H9 (cell line): ENCODE measurements around the gene DHCR24. TPM values are rescaled to one million over a fixed set of nuclear protein-coding genes. Genes with fewer than 3 reads are reported as not detected.

ENCODE experiments used
- DNase-seq: peaks from one replicate; pipeline ENCODE4 v3.0.0-alpha.2; 2017
- H2AFZ ChIP-seq: one replicate; pipeline ENCODE4 v1.6.1; 2013; ENCODE audit warnings: mild to moderate bottlenecking, low read length, control low read depth, moderate library complexity
- H2AK5ac ChIP-seq: 2 replicates; pipeline ENCODE4 v1.6.1; 2013; ENCODE audit warnings: low read length, control low read depth, mixed read lengths; ENCODE audit not compliant: insufficient read length
- H2BK120ac ChIP-seq: one replicate; pipeline ENCODE4 v1.6.1; 2013; ENCODE audit warnings: low read depth, mild to moderate bottlenecking, low read length, control low read depth, inconsistent platforms; ENCODE audit not compliant: poor library complexity, severe bottlenecking
- H2BK12ac ChIP-seq: 2 replicates; pipeline ENCODE4 v1.6.1; 2013; ENCODE audit warnings: low read length, control low read depth, mixed read lengths, low read depth; ENCODE audit not compliant: insufficient read length
- H2BK15ac ChIP-seq: 2 replicates; pipeline ENCODE4 v1.6.1; 2013; ENCODE audit warnings: low read depth, low read length, control low read depth
- H2BK20ac ChIP-seq: one replicate; pipeline ENCODE4 v1.6.1; 2013; ENCODE audit warnings: low read depth, mild to moderate bottlenecking, low read length, control low read depth, inconsistent platforms; ENCODE audit not compliant: poor library complexity, severe bottlenecking
- H2BK5ac ChIP-seq: 2 replicates; pipeline ENCODE4 v1.6.1; 2013; ENCODE audit warnings: low read length, control low read depth, mixed read lengths; ENCODE audit not compliant: insufficient read length
- H3K14ac ChIP-seq: 2 replicates; pipeline ENCODE4 v1.6.1; 2013; ENCODE audit warnings: low read length, control low read depth; ENCODE audit not compliant: insufficient read depth
- H3K18ac ChIP-seq: 2 replicates; pipeline ENCODE4 v1.6.1; 2013; ENCODE audit warnings: low read depth, mild to moderate bottlenecking, mixed read lengths, low read length, control low read depth; ENCODE audit not compliant: insufficient read length
- H3K23ac ChIP-seq: 2 replicates; pipeline ENCODE4 v1.6.1; 2013; ENCODE audit warnings: low read length, control low read depth, mixed read lengths, low read depth; ENCODE audit not compliant: insufficient read length
- H3K23me2 ChIP-seq: 2 replicates; pipeline ENCODE4 v1.6.1; 2013; ENCODE audit warnings: low read depth, mild to moderate bottlenecking, mixed read lengths, low read length, control low read depth; ENCODE audit not compliant: insufficient read length, poor library complexity, severe bottlenecking
- H3K27ac ChIP-seq: 2 replicates; pipeline ENCODE4 v1.5.1; 2013; ENCODE audit warnings: low read length, control low read depth, mixed read lengths, low read depth; ENCODE audit not compliant: insufficient read length
- H3K27me3 ChIP-seq: 2 replicates; pipeline ENCODE4 v1.6.1; 2013; ENCODE audit warnings: low read length, control low read depth, inconsistent platforms; ENCODE audit not compliant: insufficient read depth
- H3K4ac ChIP-seq: 2 replicates; pipeline ENCODE4 v1.6.1; 2013; ENCODE audit warnings: low read depth, mild to moderate bottlenecking, control low read depth, inconsistent platforms, low read length, moderate library complexity
- H3K4me1 ChIP-seq: 2 replicates; pipeline ENCODE4 v1.6.1; 2013; ENCODE audit warnings: low read length, control low read depth, inconsistent platforms; ENCODE audit not compliant: insufficient read depth
- H3K4me2 ChIP-seq: 2 replicates; pipeline ENCODE4 v1.6.1; 2013; ENCODE audit warnings: low read length, control low read depth, mixed read lengths; ENCODE audit not compliant: insufficient read length, insufficient read depth
- H3K56ac ChIP-seq: 2 replicates; pipeline ENCODE4 v1.6.1; 2013; ENCODE audit warnings: low read depth, mild to moderate bottlenecking, mixed read lengths, low read length, control low read depth; ENCODE audit not compliant: insufficient read length
- H3K79me1 ChIP-seq: 2 replicates; pipeline ENCODE4 v1.6.1; 2013; ENCODE audit warnings: low read depth, mild to moderate bottlenecking, moderate library complexity, low read length, control low read depth, inconsistent platforms; ENCODE audit not compliant: insufficient read depth, poor library complexity, severe bottlenecking
- H3K79me2 ChIP-seq: 2 replicates; pipeline ENCODE4 v1.6.1; 2013; ENCODE audit warnings: low read length, control low read depth, inconsistent platforms; ENCODE audit not compliant: insufficient read depth
- H3K9ac ChIP-seq: 2 replicates; pipeline ENCODE4 v1.6.1; 2013; ENCODE audit warnings: low read length, control low read depth, mixed read lengths; ENCODE audit not compliant: insufficient read length; ENCODE audit errors: extremely low read depth
- H3K9me3 ChIP-seq: one replicate; pipeline ENCODE4 v1.6.1; 2013; ENCODE audit warnings: low read depth, low read length, inconsistent platforms; ENCODE audit not compliant: control insufficient read depth
- H3T11ph ChIP-seq: one replicate; pipeline ENCODE4 v1.6.1; 2013; ENCODE audit warnings: mild to moderate bottlenecking, low read length, control low read depth, inconsistent platforms
- H4K20me1 ChIP-seq: one replicate; pipeline ENCODE4 v1.6.1; 2013; ENCODE audit not compliant: control insufficient read depth, insufficient read length, insufficient read depth
- H4K5ac ChIP-seq: 2 replicates; pipeline ENCODE4 v1.6.1; 2013; ENCODE audit warnings: low read depth, mild to moderate bottlenecking, mixed read lengths, low read length, control low read depth; ENCODE audit not compliant: insufficient read length
- H4K8ac ChIP-seq: replicated peaks from 2 replicates; pipeline ENCODE4 v1.6.1; 2013; ENCODE audit warnings: low read length, control low read depth, mixed read lengths, low read depth; ENCODE audit not compliant: insufficient read length
- H4K91ac ChIP-seq: 2 replicates; pipeline ENCODE4 v1.6.1; 2013; ENCODE audit warnings: low read depth, mild to moderate bottlenecking, moderate library complexity, mixed read lengths, low read length, control low read depth; ENCODE audit not compliant: insufficient read length
- H3K27ac Mint-ChIP-seq, 3 experiments: 2 replicates in 2 of 3; 3 replicates in 1 of 3; pipeline ENCODE4 v1.8.0; 2020 to 2021; ENCODE audit warnings: mixed read lengths in 3 of 3, mild to moderate bottlenecking in 1 of 3, moderate library complexity in 1 of 3
- H3K27me3 Mint-ChIP-seq: 2 replicates; pipeline ENCODE4 v1.8.0; 2021; ENCODE audit warnings: low read depth, mild to moderate bottlenecking, moderate library complexity, mixed read lengths
- H3K36me3 Mint-ChIP-seq, 3 experiments: 2 replicates in 2 of 3; 3 replicates in 1 of 3; pipeline ENCODE4 v1.8.0; 2020 to 2021; ENCODE audit warnings: low read depth in 3 of 3, mixed read lengths in 3 of 3; ENCODE audit not compliant: insufficient read depth in 1 of 3
- H3K4me1 Mint-ChIP-seq, 2 experiments: 2 replicates each; pipeline ENCODE4 v1.8.0; 2020; ENCODE audit warnings: mixed read lengths in 2 of 2
- H3K4me3 Mint-ChIP-seq, 2 experiments: 2 replicates in 1 of 2; 3 replicates in 1 of 2; pipeline ENCODE4 v1.8.0; 2020 to 2021; ENCODE audit warnings: mild to moderate bottlenecking in 2 of 2, mixed read lengths in 2 of 2, moderate library complexity in 1 of 2
- H3K9me3 Mint-ChIP-seq, 2 experiments: 2 replicates in 1 of 2; 3 replicates in 1 of 2; pipeline ENCODE4 v1.8.0; 2020; ENCODE audit warnings: mild to moderate bottlenecking in 2 of 2, mixed read lengths in 2 of 2, moderate library complexity in 1 of 2
- CTCF ChIP-seq: fragments of 200-600 bp; sonication (generic); conservative IDR thresholded peaks from 3 replicates; pipeline ENCODE4 v1.8.0; 2021; ENCODE audit warnings: antibody characterized with exemption, mild to moderate bottlenecking
- WGBS: extraction: QIAGEN DNeasy Blood & Tissue Kit; methylation state at CpG from one replicate; pipeline ENCODE4 v1.1.7; 2013; ENCODE audit warnings: missing lambda C conversion rate, low lambda C conversion rate, mixed read lengths; ENCODE audit not compliant: insufficient read length; ENCODE audit errors: extremely low coverage; 5-methylcytosine and 5-hydroxymethylcytosine counted together
- total RNA-seq: library from RNA; stranded (reverse); gene quantifications from 2 replicates; pipeline ENCODE4 v1.2.1, GENCODE V29; 2021

Gene DHCR24
- total RNA-seq, 1 experiment from 2014 or later = 318 TPM

GRCh38 chr1:54809496-54810074 is 77.4 kb downstream of the DHCR24 start:
- no peak overlapping the region for H3K23ac ChIP-seq
- peaks cover 6% of the 10 kb centered on the region; the same call in 1 of the 2 replicates for H3K4me1 ChIP-seq
- no peak for DNase-seq
- no peaks in the 10 kb centered on the region for H4K20me1 ChIP-seq
- Mint-ChIP-seq H3K4me3 (no peak overlapping the region), H3K36me3 (no peaks in the 10 kb centered on the region), H3K27ac (no peak overlapping the region), H3K27me3 (peaks cover 20% of the 10 kb centered on the region), H3K9me3 (no peaks in the 10 kb centered on the region), H3K4me1 (peaks cover 35 to 37% of the 10 kb centered on the region in 2 experiments)
- H2AK5ac ChIP-seq = no peak overlapping the region
- WGBS = no CpG with 5 or more reads among the region's 3 CpGs
- no peak overlapping the region for H4K8ac ChIP-seq
- no peak overlapping the region for H3T11ph ChIP-seq
- H2BK20ac ChIP-seq = no peak overlapping the region
- H3K14ac ChIP-seq = no peak overlapping the region
- no peak overlapping the region for H3K4ac ChIP-seq
- H3K18ac ChIP-seq = no peak overlapping the region
- H3K9me3 ChIP-seq = no peaks in the 10 kb centered on the region
- no peak for TF ChIP-seq CTCF
- no peak overlapping the region for H2BK12ac ChIP-seq
- H3K27ac ChIP-seq = no peak overlapping the region
- H3K79me2 ChIP-seq = no peaks in the 10 kb centered on the region
- H3K4me2 ChIP-seq = no peak overlapping the region
- H4K91ac ChIP-seq = no peak overlapping the region
- no peak overlapping the region for H2AFZ ChIP-seq
- no peaks in the 10 kb centered on the region for H3K79me1 ChIP-seq
- no peak overlapping the region for H2BK15ac ChIP-seq
- H3K56ac ChIP-seq = no peak overlapping the region
- H3K27me3 ChIP-seq = no peaks in the 10 kb centered on the region
- H3K9ac ChIP-seq = no peak overlapping the region
- no peak overlapping the region for H2BK5ac ChIP-seq
- H4K5ac ChIP-seq = no peak overlapping the region
- no peak overlapping the region for H2BK120ac ChIP-seq
- no peaks in the 10 kb centered on the region for H3K23me2 ChIP-seq
